ENCODE measurements around the gene FAM13A.

FAM13A gene

DNA sequence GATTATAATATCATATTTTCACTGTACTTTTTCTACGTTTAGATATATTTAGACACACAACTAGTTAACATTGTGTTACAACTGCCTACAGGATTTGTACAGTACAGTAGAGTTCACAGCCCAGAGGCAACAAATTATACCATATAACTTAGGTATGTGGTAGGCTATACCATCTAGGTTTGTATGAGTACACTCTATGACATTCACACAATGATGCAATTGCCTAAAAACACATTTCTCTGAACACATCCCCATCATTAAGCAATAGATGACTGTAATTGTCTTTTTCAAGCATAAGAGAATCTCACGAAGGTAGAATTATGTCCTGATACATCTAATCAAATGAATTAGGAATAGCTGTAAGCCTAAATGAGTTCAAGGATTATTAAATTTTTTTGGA lies 42.0 kb upstream of the FAM13A start:
- no peak for TF ChIP-seq CTCF (IDR thresholded peaks at IDR 0.05; ENCODE audit: low read depth, low read length, missing control alignments)
- Histone ChIP-seq H3K27me3 (replicated peaks) (no peaks in the 10 kb centered on the region), H3K36me3 (replicated peaks) (no peaks in the 10 kb centered on the region), H3K27ac (no peak overlapping the region), H3K4me3 (ENCODE audit: low read depth, low read length) (no peak overlapping the region)
- no peak for DNase-seq
- in situ Hi-C loops (cut with HindIII; ENCODE audit: low pct_ligation_motif_present, low sequenced_read_pairs): no loop called here

DNA sequence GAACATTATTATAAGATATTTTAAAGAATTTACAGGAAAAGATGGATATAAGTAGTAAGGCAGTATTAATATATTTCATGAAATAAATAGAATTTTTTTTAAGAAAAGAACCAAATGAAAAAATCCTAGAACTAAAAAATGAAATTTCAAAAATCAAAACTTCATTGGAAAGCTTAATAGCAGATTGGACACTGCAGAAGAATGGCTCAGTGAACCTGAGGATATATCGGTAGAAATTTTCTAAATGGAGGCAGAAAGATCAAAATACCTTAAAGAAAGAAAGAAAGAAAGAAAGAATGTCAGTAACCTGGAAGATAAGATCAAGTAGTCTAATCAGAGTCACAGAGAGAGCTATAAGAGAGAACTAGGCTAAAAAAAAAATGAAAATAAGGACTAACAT lies 21.3 kb upstream of the FAM13A start:
- in situ Hi-C loops (cut with HindIII; ENCODE audit: low pct_ligation_motif_present, low sequenced_read_pairs): no loop called here
- Histone ChIP-seq H3K27ac (no peak overlapping the region), H3K4me3 (ENCODE audit: low read depth, low read length) (no peak overlapping the region), H3K36me3 (replicated peaks) (no peaks in the 10 kb centered on the region), H3K27me3 (replicated peaks) (no peaks in the 10 kb centered on the region)
- DNase-seq: no peak
- TF ChIP-seq CTCF (IDR thresholded peaks at IDR 0.05; ENCODE audit: low read depth, low read length, missing control alignments): no peak

DNA sequence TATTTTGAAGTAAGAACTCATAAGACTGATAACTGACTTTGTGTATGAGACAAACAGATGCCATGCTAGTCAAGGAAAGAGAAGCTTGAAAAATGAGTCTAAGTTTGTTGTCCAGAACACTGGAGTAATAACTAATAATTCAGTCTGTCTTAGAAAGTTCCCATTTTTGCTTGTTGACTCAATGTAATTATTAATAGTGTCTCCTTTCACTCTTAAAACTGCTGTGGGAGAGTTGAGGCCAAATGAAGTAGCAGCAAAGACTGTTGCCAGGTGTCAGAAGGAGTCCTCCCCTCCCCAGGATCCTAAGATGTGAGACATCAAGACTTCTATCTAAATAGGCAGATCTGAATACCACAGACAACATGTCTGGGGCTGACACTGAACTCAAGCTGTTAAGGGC lies 20.8 kb upstream of the FAM13A start:
- no peak for DNase-seq
- Histone ChIP-seq H3K36me3 (replicated peaks) (no peaks in the 10 kb centered on the region), H3K4me3 (ENCODE audit: low read depth, low read length) (no peak overlapping the region), H3K27ac (no peak overlapping the region), H3K27me3 (replicated peaks) (no peaks in the 10 kb centered on the region)
- no peak for TF ChIP-seq CTCF (IDR thresholded peaks at IDR 0.05; ENCODE audit: low read depth, low read length, missing control alignments)
- in situ Hi-C loops (cut with HindIII; ENCODE audit: low pct_ligation_motif_present, low sequenced_read_pairs): no loop called here

DNA sequence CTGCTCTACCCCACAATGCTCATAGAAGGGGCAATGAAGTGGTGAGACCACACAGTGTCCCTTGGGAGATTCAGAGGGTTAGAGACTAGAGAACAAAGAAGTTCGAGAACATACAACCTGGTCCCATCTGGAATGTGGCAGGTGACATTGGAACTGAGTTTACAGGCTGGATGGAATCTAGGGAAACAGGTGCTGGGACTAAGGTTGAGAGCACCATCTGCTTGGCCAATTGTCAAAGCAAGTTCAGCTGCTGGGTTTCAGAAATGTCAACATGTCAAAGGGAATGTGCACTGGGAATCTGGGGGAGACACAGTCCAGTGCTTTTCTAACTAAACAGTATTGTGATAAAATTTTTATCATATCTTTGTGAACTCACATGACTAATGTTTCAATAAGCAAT lies 15.9 kb upstream of the FAM13A start:
- in situ Hi-C loops (cut with HindIII; ENCODE audit: low pct_ligation_motif_present, low sequenced_read_pairs): no loop called here
- Histone ChIP-seq H3K4me3 (ENCODE audit: low read depth, low read length) (no peak overlapping the region), H3K36me3 (replicated peaks) (no peaks in the 10 kb centered on the region), H3K27me3 (replicated peaks) (no peaks in the 10 kb centered on the region), H3K27ac (no peak overlapping the region)
- no peak for TF ChIP-seq CTCF (IDR thresholded peaks at IDR 0.05; ENCODE audit: low read depth, low read length, missing control alignments)
- no peak for DNase-seq

DNA sequence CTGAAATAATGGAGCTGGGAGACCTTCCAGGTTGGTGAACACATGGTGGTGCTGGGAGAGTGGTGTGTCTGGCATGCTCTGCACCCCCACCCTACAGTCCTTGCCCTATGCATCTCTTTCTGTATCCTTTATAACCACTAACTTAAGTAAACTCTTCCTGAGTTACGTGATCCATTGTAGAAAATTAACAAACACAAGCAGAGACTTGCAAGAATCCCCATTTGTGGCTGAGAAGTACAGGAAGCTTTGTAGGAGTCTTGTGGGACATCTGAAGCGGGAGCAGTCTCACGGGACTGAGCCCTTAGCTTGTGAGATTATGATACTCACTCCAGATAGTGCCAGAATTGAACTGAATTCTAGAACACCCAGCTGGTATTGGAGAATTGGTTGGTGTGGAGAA lies 14.3 kb upstream of the FAM13A start:
- DNase-seq: no peak
- no peak for TF ChIP-seq CTCF (IDR thresholded peaks at IDR 0.05; ENCODE audit: low read depth, low read length, missing control alignments)
- Histone ChIP-seq H3K36me3 (replicated peaks) (no peaks in the 10 kb centered on the region), H3K4me3 (ENCODE audit: low read depth, low read length) (no peak overlapping the region), H3K27ac (no peak overlapping the region), H3K27me3 (replicated peaks) (no peaks in the 10 kb centered on the region)
- in situ Hi-C loops (cut with HindIII; ENCODE audit: low pct_ligation_motif_present, low sequenced_read_pairs): no loop called here

GRCh38 chr4:89070041-89070440 lies 13.1 kb upstream of the FAM13A start:
- Histone ChIP-seq H3K4me3 (ENCODE audit: low read depth, low read length) (no peak overlapping the region), H3K36me3 (replicated peaks) (no peaks in the 10 kb centered on the region), H3K27me3 (replicated peaks) (no peaks in the 10 kb centered on the region), H3K27ac (no peak overlapping the region)
- in situ Hi-C loops (cut with HindIII; ENCODE audit: low pct_ligation_motif_present, low sequenced_read_pairs): no loop called here
- no peak for DNase-seq
- TF ChIP-seq CTCF (IDR thresholded peaks at IDR 0.05; ENCODE audit: low read depth, low read length, missing control alignments): no peak
